SK-N-SH (cell line): Measurements from ENCODE around the gene SHMT2.

Experiments used
- POLR2AphosphoS5 ChIP-seq: IDR thresholded peaks from 2 replicates; pipeline ENCODE4 v1.6.1; 2012; ENCODE audit warnings: low read depth, low read length
- TF ChIP-seq, protein P1 (sequence below): fragments of 200-600 bp; sonication (generic); IDR thresholded peaks from 2 replicates; pipeline ENCODE4 v1.6.1; 2017; ENCODE audit warnings: antibody characterized with exemption, mild to moderate bottlenecking, moderate library complexity

DNA sequence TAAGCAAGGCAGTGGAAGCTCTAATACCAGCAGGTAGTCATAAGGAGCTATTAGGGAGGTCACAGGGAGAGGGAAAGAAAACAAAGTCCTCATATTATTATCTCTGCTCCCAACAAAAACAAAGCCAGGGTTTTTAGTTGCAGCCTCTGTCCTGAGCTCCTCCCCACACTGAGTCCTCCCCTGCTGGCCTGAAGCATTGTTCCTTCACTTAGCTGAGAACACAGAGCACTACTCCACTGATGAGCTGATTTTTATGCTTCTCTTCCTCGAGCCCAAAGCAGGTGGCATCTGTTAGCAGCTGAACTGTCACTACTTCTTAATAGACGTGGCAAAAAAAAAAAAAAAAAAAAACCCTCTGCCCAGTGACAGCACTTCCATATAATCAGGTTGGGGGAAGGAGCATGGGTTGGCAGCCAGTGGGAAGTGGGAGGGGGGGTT lies 31.9 kb downstream of the SHMT2 start:
- TF ChIP-seq, protein P1, sequence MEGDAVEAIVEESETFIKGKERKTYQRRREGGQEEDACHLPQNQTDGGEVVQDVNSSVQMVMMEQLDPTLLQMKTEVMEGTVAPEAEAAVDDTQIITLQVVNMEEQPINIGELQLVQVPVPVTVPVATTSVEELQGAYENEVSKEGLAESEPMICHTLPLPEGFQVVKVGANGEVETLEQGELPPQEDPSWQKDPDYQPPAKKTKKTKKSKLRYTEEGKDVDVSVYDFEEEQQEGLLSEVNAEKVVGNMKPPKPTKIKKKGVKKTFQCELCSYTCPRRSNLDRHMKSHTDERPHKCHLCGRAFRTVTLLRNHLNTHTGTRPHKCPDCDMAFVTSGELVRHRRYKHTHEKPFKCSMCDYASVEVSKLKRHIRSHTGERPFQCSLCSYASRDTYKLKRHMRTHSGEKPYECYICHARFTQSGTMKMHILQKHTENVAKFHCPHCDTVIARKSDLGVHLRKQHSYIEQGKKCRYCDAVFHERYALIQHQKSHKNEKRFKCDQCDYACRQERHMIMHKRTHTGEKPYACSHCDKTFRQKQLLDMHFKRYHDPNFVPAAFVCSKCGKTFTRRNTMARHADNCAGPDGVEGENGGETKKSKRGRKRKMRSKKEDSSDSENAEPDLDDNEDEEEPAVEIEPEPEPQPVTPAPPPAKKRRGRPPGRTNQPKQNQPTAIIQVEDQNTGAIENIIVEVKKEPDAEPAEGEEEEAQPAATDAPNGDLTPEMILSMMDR = no peak
- no peak for TF ChIP-seq POLR2AphosphoS5
